Endothelial cell of hepatic sinusoid (primary cell): ENCODE measurements around the gene MUSTN1.

Experiments used
- in situ Hi-C: cut with HindIII; loops from 2 replicates; pipeline ENCODE4 v1.10.0; 2017; ENCODE audit warnings: low sequenced_read_pairs

MUSTN1 gene

GRCh38 chr3:52854013-52854412 lies 19.2 kb upstream of the MUSTN1 start:
- in situ Hi-C loops = no loop called here

DNA sequence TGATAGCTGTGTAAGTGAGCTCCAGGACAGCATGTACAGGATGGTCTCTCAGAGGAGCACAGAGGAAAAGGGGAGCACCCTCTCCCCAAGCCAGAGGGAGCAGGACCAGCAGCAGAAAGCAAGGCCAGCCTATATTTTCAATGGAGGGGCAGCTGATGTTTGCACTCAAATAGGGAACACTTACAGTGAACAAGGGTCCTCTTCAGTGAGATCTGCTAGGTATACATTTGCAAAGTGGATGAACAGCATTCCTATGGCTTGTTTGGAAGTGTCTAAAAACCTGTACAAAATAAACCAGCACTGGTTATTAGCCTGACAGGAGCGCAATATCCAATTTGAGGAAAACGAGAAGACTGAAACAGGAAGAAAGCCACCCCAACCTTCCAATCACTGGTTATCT lies 17.6 kb upstream of the MUSTN1 start:
- in situ Hi-C loops = no loop called here

DNA sequence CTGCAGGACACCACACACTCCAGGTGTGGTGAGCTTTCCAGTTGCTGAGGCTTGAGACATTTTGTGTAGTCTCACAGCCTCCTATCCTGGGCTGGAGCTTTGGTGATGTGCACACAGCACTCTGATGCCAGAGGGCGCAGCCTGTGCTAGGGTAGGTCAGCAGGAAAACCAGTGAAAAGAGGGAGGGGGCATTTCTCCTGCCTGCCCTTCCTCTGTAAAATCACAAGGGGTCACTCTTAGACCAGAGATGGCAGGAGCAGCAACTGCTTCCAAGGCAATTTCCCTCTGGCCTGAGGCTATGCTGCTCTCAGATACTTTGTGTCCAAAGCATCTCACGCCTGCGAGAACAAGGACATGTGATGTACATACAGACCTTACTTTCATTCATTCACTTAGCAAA lies 16.5 kb upstream of the MUSTN1 start:
- in situ Hi-C loops = no loop called here

DNA sequence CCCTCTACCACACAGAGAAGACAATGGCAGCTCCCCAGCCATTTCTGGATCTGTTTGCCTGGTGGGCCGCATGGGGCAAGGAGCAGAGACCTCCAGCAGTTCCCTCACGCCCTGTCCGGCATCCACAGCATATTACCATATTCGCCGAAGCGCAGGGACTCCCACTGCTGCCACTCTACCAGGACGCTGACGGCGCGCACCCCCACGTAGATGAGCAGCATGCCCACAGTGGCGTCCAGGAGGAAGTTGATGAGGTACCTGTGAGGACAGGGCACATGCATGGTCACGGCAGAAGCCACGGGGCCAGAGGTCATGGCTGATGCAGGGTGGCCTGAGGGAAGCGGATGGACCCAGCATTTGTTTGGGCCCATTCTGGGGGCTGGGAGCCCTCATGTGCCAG lies 14.8 kb upstream of the MUSTN1 start:
- in situ Hi-C loops = no loop called here

DNA sequence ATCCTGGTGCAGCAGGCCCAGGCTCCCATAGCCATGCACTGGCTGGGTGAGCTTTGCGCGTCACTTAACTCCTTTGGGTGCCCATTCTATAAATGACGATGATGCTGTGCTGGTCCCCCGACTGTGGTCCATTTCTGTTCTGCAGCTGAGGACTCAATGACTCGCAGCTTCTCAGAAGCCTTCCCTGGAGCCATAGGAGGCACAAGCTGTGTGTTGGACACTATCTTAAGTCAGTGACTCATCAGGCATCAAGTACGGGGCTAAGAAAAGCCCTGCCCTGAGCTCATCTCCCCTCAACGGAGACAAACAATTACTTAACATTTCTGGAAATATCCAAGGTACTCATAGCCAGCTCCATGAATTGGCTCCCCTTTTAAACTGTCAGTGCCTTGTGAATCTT lies 13.8 kb upstream of the MUSTN1 start:
- in situ Hi-C loops = no loop called here

- in situ Hi-C loops = no loop called here
These were observed 12.9 kb upstream of the MUSTN1 start for GRCh38 chr3:52847726-52848125.

GRCh38 chr3:52847241-52847640 lies 12.4 kb upstream of the MUSTN1 start:
- in situ Hi-C loops = no loop called here

DNA sequence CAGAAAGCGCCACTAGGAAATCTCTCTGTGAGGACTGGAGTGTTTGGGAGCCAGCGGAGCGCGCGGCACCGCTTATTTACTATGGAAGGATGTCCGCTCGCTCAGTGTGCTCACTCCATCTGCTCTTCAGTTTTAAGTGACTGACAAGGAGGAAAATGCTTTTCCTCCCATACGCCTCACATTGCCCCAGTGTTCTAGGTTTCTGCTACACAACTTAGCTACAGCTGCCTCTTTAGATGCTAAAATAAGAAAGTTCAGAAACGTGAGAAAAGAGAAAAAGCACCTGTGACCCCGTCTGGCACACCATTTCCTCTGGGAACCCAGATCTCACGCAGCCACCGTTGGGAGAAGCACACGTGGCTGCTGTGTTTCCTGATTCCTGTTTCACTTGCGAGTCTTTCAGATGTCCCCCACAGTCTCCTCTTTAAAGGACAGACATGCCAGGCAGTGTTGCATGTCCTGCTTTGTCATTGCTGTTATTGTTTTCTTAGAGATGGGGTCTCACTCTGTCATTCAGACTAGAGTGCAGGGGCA lies 11.7 kb upstream of the MUSTN1 start:
- in situ Hi-C loops = no loop called here

DNA sequence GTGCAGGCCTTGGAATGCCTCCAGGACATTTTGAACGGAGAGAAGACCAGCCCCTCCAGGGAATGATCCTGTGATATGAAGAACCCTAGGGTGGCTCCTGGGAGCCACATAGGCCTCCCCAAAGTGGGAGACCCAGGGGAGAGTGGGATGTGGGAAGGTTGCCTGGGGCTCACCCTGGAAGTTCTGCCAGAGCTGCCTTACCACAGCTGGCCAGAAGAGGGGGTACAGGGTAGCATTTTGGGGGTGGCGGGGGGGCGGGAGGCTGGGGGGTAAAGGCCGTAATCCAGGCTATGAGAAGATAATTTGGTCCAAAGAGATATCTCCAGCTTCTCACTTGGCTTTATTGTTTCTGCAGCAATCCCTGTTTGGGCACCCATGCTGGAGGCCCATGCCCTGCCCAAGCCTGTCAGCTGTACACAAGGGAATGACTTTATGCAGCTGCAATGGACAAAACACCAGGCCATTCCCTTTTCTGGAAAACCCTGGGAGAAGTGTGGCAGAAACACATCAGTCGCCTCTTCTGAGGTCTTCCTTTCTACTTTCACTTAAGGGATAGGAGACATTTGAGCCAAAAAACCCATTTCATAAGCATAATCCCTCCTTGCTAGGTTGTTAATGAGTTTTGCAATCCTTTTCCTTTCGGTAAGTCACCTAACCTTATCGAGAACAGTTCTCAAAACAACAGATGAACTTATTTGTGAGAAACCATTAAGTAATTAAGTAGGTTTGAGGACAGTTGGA lies 11.0 kb upstream of the MUSTN1 start:
- in situ Hi-C loops = no loop called here

DNA sequence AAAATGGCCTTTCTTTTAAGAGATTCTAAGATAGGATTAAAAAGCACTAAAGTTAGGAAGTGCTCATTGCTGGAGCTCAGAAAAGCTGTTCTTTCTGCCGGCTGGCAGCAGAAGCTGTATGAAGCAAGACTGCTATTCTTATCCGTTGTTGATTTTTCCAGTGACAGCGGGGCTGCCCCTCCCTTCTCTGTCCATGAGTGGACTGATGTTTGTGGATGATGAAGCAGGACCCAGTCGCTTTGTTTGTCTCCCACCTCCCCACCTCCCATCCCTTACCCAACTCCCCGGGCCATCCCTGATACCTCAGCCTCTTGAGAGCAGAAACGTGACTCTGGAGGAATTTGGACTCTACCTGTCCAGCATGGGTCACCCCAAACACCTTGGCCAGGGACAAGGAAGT lies 10.3 kb upstream of the MUSTN1 start:
- in situ Hi-C loops = no loop called here

GRCh38 chr3:52844290-52844975 lies 9.6 kb upstream of the MUSTN1 start:
- in situ Hi-C loops = no loop called here

DNA sequence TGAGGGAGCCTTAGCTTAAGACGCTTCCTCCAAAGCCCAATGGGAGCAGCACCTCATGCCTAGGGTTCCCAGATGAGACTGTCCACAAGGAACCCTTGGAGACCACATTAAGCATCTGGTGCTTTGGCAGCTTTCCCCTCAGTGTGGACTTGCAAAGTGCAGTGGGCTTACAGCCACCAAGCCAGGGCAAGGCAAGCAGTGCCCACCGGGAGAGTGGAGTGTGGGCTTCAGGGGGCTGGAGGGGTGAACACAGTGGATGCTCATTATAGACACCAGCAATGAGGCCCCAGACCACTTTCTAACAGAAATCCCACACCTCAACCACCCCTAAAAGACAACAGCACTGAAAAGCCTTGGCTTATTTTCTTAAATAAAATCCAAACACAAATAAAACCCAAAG lies 9.1 kb upstream of the MUSTN1 start:
- in situ Hi-C loops = no loop called here

DNA sequence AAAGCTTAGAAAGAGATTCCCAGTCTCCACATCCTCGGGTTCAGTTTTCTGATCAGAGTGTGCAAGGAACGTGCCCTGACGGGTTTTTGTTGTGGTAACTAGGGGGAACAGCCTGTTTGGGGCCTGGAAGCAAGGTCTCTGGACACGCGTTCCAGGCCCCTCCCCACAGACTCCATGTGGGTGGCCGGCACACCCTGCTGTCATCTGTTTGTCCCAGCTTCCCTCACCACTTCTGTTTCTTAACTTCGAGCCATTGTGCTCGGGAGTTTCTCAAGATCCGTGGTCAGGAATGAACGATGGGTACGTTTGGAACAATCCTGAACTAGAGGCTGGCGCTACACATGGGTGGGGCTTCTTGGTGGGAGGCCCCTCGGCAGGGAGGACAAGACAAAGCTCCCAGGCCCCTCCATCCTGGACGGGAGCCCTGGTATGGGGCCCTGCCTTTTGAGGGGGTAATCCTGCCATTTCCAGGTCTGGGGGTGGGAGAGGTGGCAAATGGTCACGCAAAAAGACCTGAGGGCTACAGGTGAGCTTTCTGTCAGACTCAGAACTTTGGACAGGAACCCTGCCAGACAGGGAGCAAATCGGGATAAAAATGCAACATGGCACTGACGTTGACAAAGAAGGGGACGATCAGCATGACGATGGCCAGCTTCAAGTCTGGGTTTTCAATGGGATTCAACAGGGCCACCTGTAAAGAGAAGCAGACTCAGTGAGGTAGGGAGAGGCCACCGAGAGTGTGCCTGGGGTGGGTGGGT lies 8.5 kb upstream of the MUSTN1 start:
- in situ Hi-C loops = no loop called here

GRCh38 chr3:52842424-52842823 lies 7.6 kb upstream of the MUSTN1 start:
- in situ Hi-C loops = no loop called here

DNA sequence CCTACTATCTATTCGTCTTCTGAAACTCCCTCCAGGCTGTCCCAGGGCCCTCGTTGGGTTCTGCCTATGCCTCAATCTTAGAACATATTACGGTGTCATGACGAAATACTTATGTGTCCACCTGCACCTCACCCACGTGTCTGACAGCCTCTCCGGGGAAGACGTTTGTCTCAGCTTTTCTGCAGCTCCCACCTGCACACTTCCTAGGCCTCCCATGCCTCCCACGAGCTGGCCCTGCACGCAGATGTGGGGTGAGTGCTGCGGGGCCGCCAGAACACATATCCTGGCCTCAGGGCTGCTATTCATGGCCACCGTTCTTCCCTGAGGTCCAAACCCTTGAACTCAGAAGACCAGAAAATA lies 7.1 kb upstream of the MUSTN1 start:
- in situ Hi-C loops = no loop called here

DNA sequence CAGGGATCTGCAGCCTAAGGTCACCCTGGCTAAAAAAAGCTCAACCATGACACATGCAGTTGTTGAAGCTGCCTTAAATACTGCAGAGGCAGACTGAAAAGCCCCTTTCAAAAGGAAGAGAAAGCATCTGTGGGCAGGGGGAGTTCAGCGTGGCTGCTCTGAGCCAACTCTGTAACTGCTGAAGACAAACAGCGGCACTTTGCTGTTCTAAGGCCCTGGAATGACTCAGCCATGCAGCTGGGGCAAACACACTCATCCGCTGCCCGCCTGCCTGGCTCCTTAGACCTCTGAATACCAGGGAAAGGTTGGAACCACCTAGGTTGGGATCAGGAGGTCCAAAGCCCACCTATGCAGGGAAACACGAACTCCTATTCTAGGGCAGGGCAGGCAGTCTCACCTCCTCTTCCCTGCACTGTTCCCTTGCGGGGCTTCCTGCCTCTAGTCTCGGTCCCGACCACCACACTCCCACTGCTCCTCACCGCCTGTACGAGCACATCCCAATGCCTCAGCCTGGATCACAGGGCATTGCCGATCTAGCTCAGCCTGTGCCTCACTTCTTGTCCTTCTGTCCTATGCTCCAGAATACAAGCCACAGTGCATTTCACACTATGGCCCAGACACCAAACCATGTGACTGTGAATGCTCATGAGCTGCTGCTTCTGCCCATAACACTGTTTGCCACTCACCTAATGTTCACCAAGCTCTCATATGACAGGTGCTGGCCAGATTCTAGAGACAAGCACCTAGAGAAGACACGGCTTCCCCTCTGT lies 6.6 kb upstream of the MUSTN1 start:
- in situ Hi-C loops = no loop called here

DNA sequence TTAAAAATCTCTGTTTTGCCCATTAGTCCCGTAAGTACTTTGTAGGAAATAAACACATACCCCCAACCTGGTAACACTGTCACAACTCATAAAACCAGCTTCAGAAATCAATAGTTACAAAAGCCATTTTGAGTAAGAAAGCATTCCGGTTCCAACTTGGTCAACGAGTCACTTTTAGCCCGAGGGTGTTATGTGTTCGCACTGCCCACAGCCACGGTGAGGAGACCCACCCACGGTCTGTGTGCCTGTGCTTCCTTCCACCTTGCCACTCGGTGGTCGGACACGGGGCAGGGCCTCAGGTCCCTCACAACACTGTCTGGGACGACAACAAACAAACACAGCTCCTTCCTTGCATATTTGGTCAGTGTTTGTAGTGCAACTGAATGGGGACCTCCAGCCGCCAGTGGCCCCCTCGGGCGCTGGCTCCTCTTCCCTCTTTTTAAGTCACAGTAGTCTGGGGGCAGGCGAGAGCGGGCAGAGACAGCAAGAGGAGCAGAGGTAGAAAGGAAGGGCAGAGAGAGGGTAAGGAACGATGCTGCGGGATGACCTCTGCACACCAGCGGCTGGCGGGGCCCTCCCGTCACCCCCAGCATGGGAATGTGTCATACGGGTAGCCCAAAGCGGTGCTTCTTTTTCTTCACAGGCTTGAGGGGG lies 5.2 kb upstream of the MUSTN1 start:
- in situ Hi-C loops = loop anchor here (5.0 kb wide), 3 partner anchors 57 to 103 kb away; partner anchors contain the start of gene STIMATE

GRCh38 chr3:52839268-52839575 lies 4.4 kb upstream of the MUSTN1 start:
- in situ Hi-C loops = loop anchor here (5.0 kb wide), 3 partner anchors 57 to 102 kb away; partner anchors contain the start of gene STIMATE

- in situ Hi-C loops = loop anchor here (5.0 kb wide), 3 partner anchors 56 to 101 kb away; partner anchors contain the start of gene STIMATE
These were observed 3.9 kb upstream of the MUSTN1 start for GRCh38 chr3:52838561-52839267.

DNA sequence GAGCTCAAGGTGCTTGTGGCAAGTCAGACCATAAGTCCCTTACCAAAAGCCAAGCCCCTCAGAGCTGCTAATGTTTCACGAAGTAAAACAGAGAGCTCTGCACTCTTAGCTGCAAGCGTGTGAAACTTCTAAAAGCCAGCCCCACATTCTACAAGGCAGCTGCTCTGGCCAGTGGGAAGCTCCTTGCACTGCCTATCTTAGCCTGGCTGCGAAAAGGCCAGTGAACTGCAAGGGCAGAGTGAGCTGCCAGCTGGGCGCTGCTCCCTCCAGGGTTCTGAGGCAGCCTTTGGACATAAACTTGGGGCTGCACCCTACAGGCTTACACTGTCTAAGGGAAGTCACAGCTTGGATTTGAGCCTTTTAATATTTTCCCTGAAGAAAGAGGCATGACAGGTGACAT lies 2.2 kb upstream of the MUSTN1 start:
- in situ Hi-C loops = loop anchor here (5.0 kb wide), 3 partner anchors 55 to 100 kb away; partner anchors contain the start of gene STIMATE
